Panc1 (cell line): ENCODE data around the gene DAGLA. TPM values are rescaled to one million over a fixed set of nuclear protein-coding genes. Genes with fewer than 3 reads are reported as not detected.

Experiments used
- ATAC-seq: fragments of 200-7000 bp; cut with Tn5 transposase; 2 replicates; pipeline ENCODE4 v1.9.1; 2020; ENCODE audit warnings: mild to moderate bottlenecking, moderate library complexity
- BruUV-seq: library from RNA; stranded (reverse); fragments of 400-500 nt; replicated peaks from 2 replicates; lab custom pipeline; 2021; lab: Mats Ljungman, UMichigan
- CTCF ChIA-PET: fragments of 300-600 bp; sonication (Branson Sonifier 250); formaldehyde crosslinking; loops from one replicate; lab custom pipeline; 2022; ENCODE audit warnings: antibody characterized with exemption; lab: Charles Lee
- POLR2A ChIA-PET: fragments of 300-600 bp; sonication (Branson Sonifier 250); formaldehyde crosslinking; loops from one replicate; lab custom pipeline; 2022; ENCODE audit warnings: antibody characterized with exemption; lab: Charles Lee
- DNase-seq: peaks from one replicate; pipeline ENCODE4 v3.0.0-alpha.2; 2010; ENCODE audit warnings: low read depth, low spot score
- H3K27ac ChIP-seq: 2 replicates; pipeline ENCODE4 v1.5.1; 2011; ENCODE audit warnings: mild to moderate bottlenecking, low read length, inconsistent platforms
- H3K27me3 ChIP-seq: fragments of 200-500 bp; sonication (Bioruptor generic); 2 replicates; pipeline ENCODE4 v1.6.0; 2014; ENCODE audit warnings: low read length, inconsistent platforms; ENCODE audit not compliant: control insufficient read depth, insufficient read depth
- H3K36me3 ChIP-seq: fragments of 200-500 bp; sonication (Bioruptor generic); 2 replicates; pipeline ENCODE4 v1.5.1; 2014; ENCODE audit warnings: inconsistent platforms, mild to moderate bottlenecking, low read length, moderate library complexity; ENCODE audit not compliant: control insufficient read depth, insufficient read depth
- H3K4me1 ChIP-seq: 2 replicates; pipeline ENCODE4 v1.5.1; 2011; ENCODE audit warnings: inconsistent platforms, mild to moderate bottlenecking, low read length, moderate library complexity; ENCODE audit not compliant: control insufficient read depth, insufficient read depth
- H3K4me3 ChIP-seq, 2 experiments: 2 replicates each; pipeline ENCODE4 v1.5.1; 2011 to 2012; ENCODE audit warnings: low read depth in 2 of 2, low read length in 2 of 2, mild to moderate bottlenecking in 2 of 2, inconsistent platforms in 1 of 2, moderate library complexity in 1 of 2
- H3K9me3 ChIP-seq: fragments of 200-500 bp; sonication (Bioruptor generic); 2 replicates; pipeline ENCODE4 v1.5.1; 2014; ENCODE audit warnings: low read depth, mild to moderate bottlenecking, inconsistent platforms, low read length, moderate library complexity; ENCODE audit not compliant: control insufficient read depth, insufficient read depth
- POLR2AphosphoS5 ChIP-seq: IDR thresholded peaks from 2 replicates; pipeline ENCODE4 v1.6.1; 2012; ENCODE audit warnings: mild to moderate bottlenecking, low read depth, low read length, moderate library complexity
- REST ChIP-seq, 2 experiments: IDR thresholded peaks; 2 replicates each; pipeline ENCODE4 v1.6.1; 2011 to 2012; ENCODE audit warnings: low read depth in 2 of 2, control low read depth in 1 of 2, low read length in 1 of 2, mild to moderate bottlenecking in 1 of 2, moderate library complexity in 1 of 2; ENCODE audit not compliant: insufficient read depth in 1 of 2
- SIN3A ChIP-seq: IDR thresholded peaks from 2 replicates; pipeline ENCODE4 v1.6.1; 2012; ENCODE audit warnings: low read depth, mild to moderate bottlenecking, low read length, moderate library complexity, borderline replicate concordance; ENCODE audit not compliant: insufficient read depth
- TCF7L2 ChIP-seq: IDR thresholded peaks from 2 replicates; pipeline ENCODE4 v1.6.1; 2011; ENCODE audit warnings: mild to moderate bottlenecking, low read depth, low read length, inconsistent platforms
- in situ Hi-C: cut with HindIII; loops from 2 replicates; pipeline ENCODE4 v1.10.0; 2016; ENCODE audit warnings: low sequenced_read_pairs, low pct_unique_long_range_greater_than_20kb
- intact Hi-C: fragments of 100-400 bp; cut with micrococcal nuclease; formaldehyde crosslinking; loops from one replicate; pipeline ENCODE4 v1.10.0; 2022; ENCODE audit not compliant: unreplicated experiment
- total RNA-seq: library from RNA; stranded (reverse); gene quantifications from one replicate; pipeline ENCODE4 v1.2.1, GENCODE V29; 2021; ENCODE audit not compliant: unreplicated experiment
- TF ChIP-seq, protein P1 (sequence below): fragments of 450-650 bp; IDR thresholded peaks from 2 replicates; pipeline ENCODE4 v1.5.1; 2017; ENCODE audit warnings: mild to moderate bottlenecking

The DAGLA gene
- total RNA-seq, 1 experiment from 2014 or later, result 6.4 TPM

DNA sequence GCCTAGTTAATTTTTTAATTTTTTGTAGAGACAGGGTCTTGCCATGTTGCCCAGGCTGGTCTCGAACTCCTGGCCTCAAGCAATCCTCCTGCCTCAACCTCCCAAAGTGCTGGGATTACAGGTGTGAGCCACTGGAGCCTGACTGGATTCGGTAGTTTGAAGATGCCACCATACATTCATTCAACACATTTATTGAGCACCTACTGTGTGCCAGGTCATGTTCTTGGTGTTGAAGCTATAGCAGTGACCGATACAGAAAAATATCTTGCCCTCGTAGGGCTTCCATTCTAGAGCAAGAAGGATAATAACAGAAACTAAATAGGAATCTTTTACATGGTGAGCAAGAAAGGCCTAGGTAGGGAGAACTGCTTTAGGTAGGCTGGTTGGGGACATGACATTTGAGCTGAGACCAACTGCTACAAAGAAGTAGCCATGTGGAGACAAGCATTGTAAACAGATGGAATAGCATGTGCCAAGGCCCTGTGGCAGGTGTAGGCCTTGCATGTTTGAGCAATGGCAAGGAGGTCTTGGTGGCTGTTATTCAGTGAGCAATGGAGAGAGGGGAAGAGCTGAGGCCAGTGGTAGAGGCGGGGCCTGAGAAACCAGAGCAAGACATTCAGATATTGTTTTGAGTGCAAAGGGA lies 70.6 kb downstream of the DAGLA start:
- intact Hi-C loops (loop anchor here (5.0 kb wide), 1 partner anchor 37 kb away; no protein-coding TSS in a partner anchor), in situ Hi-C loops (no loop called here)
- no peaks in the 10 kb centered on the region for H3K9me3 ChIP-seq
- BruUV-seq, result no TSS peak
- ChIA-PET CTCF (no interaction called here), POLR2A (no interaction called here)
- no peak overlapping the region for H3K27ac ChIP-seq
- no peaks in the 10 kb centered on the region; the same call in 1 of the 2 replicates for H3K4me1 ChIP-seq
- H3K36me3 ChIP-seq, result no peaks in the 10 kb centered on the region
- H3K4me3 ChIP-seq, result no peak overlapping the region
- H3K27me3 ChIP-seq, result no peaks in the 10 kb centered on the region
- no peak for TF ChIP-seq SIN3A
- TF ChIP-seq TCF7L2, result no peak
- TF ChIP-seq POLR2AphosphoS5, result no peak
- no peak for TF ChIP-seq REST (IDR thresholded peaks at IDR 0.05; ENCODE audit: insufficient read depth in 1 of 2, low read depth in 2 of 2, low read length in 1 of 2)
- TF ChIP-seq, protein P1, sequence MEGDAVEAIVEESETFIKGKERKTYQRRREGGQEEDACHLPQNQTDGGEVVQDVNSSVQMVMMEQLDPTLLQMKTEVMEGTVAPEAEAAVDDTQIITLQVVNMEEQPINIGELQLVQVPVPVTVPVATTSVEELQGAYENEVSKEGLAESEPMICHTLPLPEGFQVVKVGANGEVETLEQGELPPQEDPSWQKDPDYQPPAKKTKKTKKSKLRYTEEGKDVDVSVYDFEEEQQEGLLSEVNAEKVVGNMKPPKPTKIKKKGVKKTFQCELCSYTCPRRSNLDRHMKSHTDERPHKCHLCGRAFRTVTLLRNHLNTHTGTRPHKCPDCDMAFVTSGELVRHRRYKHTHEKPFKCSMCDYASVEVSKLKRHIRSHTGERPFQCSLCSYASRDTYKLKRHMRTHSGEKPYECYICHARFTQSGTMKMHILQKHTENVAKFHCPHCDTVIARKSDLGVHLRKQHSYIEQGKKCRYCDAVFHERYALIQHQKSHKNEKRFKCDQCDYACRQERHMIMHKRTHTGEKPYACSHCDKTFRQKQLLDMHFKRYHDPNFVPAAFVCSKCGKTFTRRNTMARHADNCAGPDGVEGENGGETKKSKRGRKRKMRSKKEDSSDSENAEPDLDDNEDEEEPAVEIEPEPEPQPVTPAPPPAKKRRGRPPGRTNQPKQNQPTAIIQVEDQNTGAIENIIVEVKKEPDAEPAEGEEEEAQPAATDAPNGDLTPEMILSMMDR, result no peak
- ATAC-seq (no peak), DNase-seq (no peak)

DNA sequence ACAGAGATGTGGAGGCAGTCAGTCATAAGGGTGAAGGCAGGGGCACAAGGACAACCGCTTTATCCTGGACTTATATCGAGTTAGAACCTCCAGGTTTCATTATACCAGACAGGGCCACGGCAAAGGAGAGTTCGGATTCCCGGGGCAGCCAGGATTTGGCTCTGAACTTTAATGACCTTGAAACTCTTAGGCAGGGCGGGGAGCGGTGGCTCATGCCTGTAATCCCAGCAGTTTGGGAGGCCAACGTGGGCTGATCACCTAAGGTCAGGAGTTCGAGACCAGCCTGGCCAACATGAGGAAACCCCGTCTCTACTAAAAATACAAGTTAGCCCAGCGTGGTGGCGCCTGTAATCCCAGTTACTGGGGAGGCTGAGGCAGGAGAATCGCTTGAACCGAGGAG lies 71.2 kb downstream of the DAGLA start:
- no peak for DNase-seq
- no peak for TF ChIP-seq REST (IDR thresholded peaks at IDR 0.05; ENCODE audit: insufficient read depth in 1 of 2, low read depth in 2 of 2, low read length in 1 of 2)
- no peak for TF ChIP-seq POLR2AphosphoS5
- no peak for TF ChIP-seq TCF7L2
- TF ChIP-seq SIN3A, result no peak
- TF ChIP-seq, protein P1, result no peak
- ATAC-seq, result no peak
- ChIA-PET POLR2A (no interaction called here), CTCF (no interaction called here)
- no TSS peak for BruUV-seq
- Histone ChIP-seq H3K4me3 (no peak overlapping the region), H3K4me1 (no peaks in the 10 kb centered on the region; the same call in 1 of the 2 replicates), H3K27ac (no peak overlapping the region), H3K9me3 (no peaks in the 10 kb centered on the region), H3K36me3 (no peaks in the 10 kb centered on the region), H3K27me3 (no peaks in the 10 kb centered on the region)
- intact Hi-C loops (loop anchor here (5.0 kb wide), 1 partner anchor 36 kb away; no protein-coding TSS in a partner anchor), in situ Hi-C loops (no loop called here)
